ENCODE data around the gene MORN5.

- TF ChIP-seq CTCF (IDR thresholded peaks at IDR 0.05; ENCODE audit: low read depth, low read length, missing input control): no peak
- TF ChIP-seq MAX (IDR thresholded peaks at IDR 0.05): no peak
- TF ChIP-seq EGR1 (IDR thresholded peaks at IDR 0.05; ENCODE audit: low read depth in 2 of 2): no peak
- TF ChIP-seq, protein P1, sequence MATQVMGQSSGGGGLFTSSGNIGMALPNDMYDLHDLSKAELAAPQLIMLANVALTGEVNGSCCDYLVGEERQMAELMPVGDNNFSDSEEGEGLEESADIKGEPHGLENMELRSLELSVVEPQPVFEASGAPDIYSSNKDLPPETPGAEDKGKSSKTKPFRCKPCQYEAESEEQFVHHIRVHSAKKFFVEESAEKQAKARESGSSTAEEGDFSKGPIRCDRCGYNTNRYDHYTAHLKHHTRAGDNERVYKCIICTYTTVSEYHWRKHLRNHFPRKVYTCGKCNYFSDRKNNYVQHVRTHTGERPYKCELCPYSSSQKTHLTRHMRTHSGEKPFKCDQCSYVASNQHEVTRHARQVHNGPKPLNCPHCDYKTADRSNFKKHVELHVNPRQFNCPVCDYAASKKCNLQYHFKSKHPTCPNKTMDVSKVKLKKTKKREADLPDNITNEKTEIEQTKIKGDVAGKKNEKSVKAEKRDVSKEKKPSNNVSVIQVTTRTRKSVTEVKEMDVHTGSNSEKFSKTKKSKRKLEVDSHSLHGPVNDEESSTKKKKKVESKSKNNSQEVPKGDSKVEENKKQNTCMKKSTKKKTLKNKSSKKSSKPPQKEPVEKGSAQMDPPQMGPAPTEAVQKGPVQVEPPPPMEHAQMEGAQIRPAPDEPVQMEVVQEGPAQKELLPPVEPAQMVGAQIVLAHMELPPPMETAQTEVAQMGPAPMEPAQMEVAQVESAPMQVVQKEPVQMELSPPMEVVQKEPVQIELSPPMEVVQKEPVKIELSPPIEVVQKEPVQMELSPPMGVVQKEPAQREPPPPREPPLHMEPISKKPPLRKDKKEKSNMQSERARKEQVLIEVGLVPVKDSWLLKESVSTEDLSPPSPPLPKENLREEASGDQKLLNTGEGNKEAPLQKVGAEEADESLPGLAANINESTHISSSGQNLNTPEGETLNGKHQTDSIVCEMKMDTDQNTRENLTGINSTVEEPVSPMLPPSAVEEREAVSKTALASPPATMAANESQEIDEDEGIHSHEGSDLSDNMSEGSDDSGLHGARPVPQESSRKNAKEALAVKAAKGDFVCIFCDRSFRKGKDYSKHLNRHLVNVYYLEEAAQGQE (IDR thresholded peaks at IDR 0.05): no peak
- TF ChIP-seq HNF4G (IDR thresholded peaks at IDR 0.05): no peak
- TF ChIP-seq TAF1 (conservative IDR thresholded peaks at IDR 0.05): no peak
- TF ChIP-seq GABPA (IDR thresholded peaks at IDR 0.05 in 1 of 2, conservative IDR thresholded peaks at IDR 0.05 in 1 of 2): no peak
- peak in 1 of 2 donors; percentile 14 for TF ChIP-seq RAD21 (IDR thresholded peaks at IDR 0.05)
- TF ChIP-seq ZBTB33 (IDR thresholded peaks at IDR 0.05): no peak
- TF ChIP-seq YY1 (IDR thresholded peaks at IDR 0.05): no peak
- TF ChIP-seq, protein P2, sequence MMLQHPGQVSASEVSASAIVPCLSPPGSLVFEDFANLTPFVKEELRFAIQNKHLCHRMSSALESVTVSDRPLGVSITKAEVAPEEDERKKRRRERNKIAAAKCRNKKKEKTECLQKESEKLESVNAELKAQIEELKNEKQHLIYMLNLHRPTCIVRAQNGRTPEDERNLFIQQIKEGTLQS (IDR thresholded peaks at IDR 0.05): no peak
- TF ChIP-seq SP1 (IDR thresholded peaks at IDR 0.05): no peak
- no peak for TF ChIP-seq RXRA (IDR thresholded peaks at IDR 0.05)
Observed at GRCh38 chr9:122144836-122145591, 14.7 kb upstream of the MORN5 start.

All from liver (tissue), 3 donors.